Measurements from ENCODE around the gene FBXW7.

- TF ChIP-seq CTCF (IDR thresholded peaks at IDR 0.05; ENCODE audit: poor library complexity, severe bottlenecking) = no peak
- no peak for TF ChIP-seq EP300 (conservative IDR thresholded peaks at IDR 0.05; ENCODE audit: poor library complexity, severe bottlenecking)
- no peak for TF ChIP-seq REST (IDR thresholded peaks at IDR 0.05; ENCODE audit: borderline replicate concordance)
- no peak for TF ChIP-seq TAF1 (IDR thresholded peaks at IDR 0.05; ENCODE audit: low read depth)
- TF ChIP-seq POLR2AphosphoS5 (IDR thresholded peaks at IDR 0.05) = no peak
Observed at GRCh38 chr4:152581536-152582160, 45.8 kb upstream of the FBXW7 start.

Data from neural cell (in vitro differentiated cells).